ENCODE results near the gene DUOX2.

DNA sequence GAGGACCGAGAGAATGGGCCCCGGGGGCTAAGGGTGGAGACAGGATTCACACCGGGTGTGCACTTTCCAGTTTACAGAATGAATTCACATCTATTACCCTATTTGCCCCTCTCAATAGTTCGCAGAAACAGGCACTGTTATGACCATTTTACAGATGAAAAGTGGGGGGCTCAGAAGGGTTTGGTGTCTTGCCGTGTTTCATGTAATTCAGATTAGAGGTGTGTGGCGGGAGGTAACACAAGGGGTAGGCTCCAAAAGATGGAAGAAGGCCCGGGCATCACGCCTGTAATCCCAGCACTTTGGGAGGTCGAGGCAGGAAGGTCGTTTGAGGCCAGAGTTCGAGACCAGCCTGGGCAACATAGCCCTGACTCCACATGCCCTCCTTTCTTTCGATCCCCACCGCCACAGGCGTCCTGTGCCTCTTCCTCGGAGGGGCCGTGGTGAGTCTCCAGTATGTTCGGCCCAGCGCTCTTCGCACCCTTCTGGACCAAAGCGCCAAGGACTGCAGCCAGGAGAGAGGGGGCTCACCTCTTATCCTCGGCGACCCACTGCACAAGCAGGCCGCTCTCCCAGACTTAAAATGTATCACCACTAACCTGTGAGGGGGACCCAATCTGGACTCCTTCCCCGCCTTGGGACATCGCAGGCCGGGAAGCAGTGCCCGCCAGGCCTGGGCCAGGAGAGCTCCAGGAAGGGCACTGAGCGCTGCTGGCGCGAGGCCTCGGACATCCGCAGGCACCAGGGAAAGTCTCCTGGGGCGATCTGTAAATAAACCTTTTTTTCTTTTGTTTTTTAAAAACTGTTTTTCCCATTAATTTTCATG is 3.5 kb upstream of the DUOX2 start:
- TF ChIP-seq POLR2A (IDR thresholded peaks at IDR 0.05; ENCODE audit: control extremely low read depth in 1 of 2, low read depth in 2 of 2, low read length in 2 of 2) (no peak), SP2 (IDR thresholded peaks at IDR 0.05; ENCODE audit: low read length) (no peak), TBP (IDR thresholded peaks at IDR 0.05; ENCODE audit: low read depth, low read length) (0 out of 2 replicates have a peak, but pooled peaks have one; percentile 2), CTCF (IDR thresholded peaks at IDR 0.05; ENCODE audit: control extremely low read depth in 1 of 3, insufficient read depth in 1 of 3, low read depth in 1 of 3, low read length in 3 of 3) (no peak), SUZ12 (IDR thresholded peaks at IDR 0.05; ENCODE audit: low read length) (peak; percentile 68), POLR2AphosphoS5 (IDR thresholded peaks at IDR 0.05; ENCODE audit: low read depth, low read length) (no peak)
